Activated CD8-positive, alpha-beta T cell treated with anti-CD3 and anti-CD28 coated beads, Interleukin-2, amount 10 ng/mL, durations not matched to agents 7 days and 5 days (primary cell): ENCODE measurements around the gene ARNT2. TPM values are rescaled to one million over a fixed set of nuclear protein-coding genes. Genes with fewer than 3 reads are reported as not detected.

Experiments
- ATAC-seq: fragments of 150-1000 bp; cut with Tn5 transposase; one replicate; pipeline ENCODE4 v1.10.0; 2021; ENCODE audit warnings: moderate library complexity
- CTCF ChIA-PET: fragments of 350-600 bp; sonication (Branson Sonifier 250); formaldehyde crosslinking; loops from one replicate; lab custom pipeline; 2021; ENCODE audit warnings: antibody characterized with exemption; lab: Charles Lee
- POLR2A ChIA-PET: fragments of 350-600 bp; sonication (Branson Sonifier 250); formaldehyde crosslinking; loops from one replicate; lab custom pipeline; 2021; ENCODE audit warnings: antibody characterized with exemption; lab: Charles Lee
- DNase-seq: peaks from one replicate; pipeline ENCODE4 v3.0.0-alpha.2; 2020
- H3K27ac Mint-ChIP-seq: one replicate; pipeline ENCODE4 v1.8.0; 2021; ENCODE audit warnings: mild to moderate bottlenecking, mixed read lengths
- H3K27me3 Mint-ChIP-seq: one replicate; pipeline ENCODE4 v1.8.0; 2021; ENCODE audit warnings: low read depth, mixed read lengths
- H3K36me3 Mint-ChIP-seq: one replicate; pipeline ENCODE4 v1.8.0; 2021; ENCODE audit warnings: low read depth, mixed read lengths
- H3K4me1 Mint-ChIP-seq: one replicate; pipeline ENCODE4 v1.8.0; 2021; ENCODE audit warnings: low read depth, mixed read lengths
- H3K4me3 Mint-ChIP-seq: one replicate; pipeline ENCODE4 v1.8.0; 2021; ENCODE audit warnings: mild to moderate bottlenecking, mixed read lengths
- H3K9me3 Mint-ChIP-seq: one replicate; pipeline ENCODE4 v1.8.0; 2022; ENCODE audit warnings: mixed read lengths; ENCODE audit not compliant: insufficient read depth
- total RNA-seq, 2 experiments: library from RNA; stranded (reverse); gene quantifications; one replicate each; pipeline ENCODE4 v1.2.3, GENCODE V29; 2021

ARNT2 gene
- total RNA-seq, 2 experiments from 2014 or later: not detected

- no peak overlapping the region for H3K27ac Mint-ChIP-seq
- no peaks in the 10 kb centered on the region for H3K36me3 Mint-ChIP-seq
- ATAC-seq (no peak), DNase-seq (no peak)
- no peaks in the 10 kb centered on the region for H3K4me1 Mint-ChIP-seq
- ChIA-PET POLR2A (no interaction called here), CTCF (no interaction called here)
- H3K27me3 Mint-ChIP-seq: peaks cover 9% of the 10 kb centered on the region
- H3K4me3 Mint-ChIP-seq: no peak overlapping the region
- H3K9me3 Mint-ChIP-seq: no peaks in the 10 kb centered on the region
Observed at GRCh38 chr15:80613762-80614365, 209.7 kb downstream of the ARNT2 start.

- H3K9me3 Mint-ChIP-seq: no peaks in the 10 kb centered on the region
- H3K27me3 Mint-ChIP-seq: peaks cover 12% of the 10 kb centered on the region
- DNase-seq: no peak
- no peak overlapping the region for H3K4me3 Mint-ChIP-seq
- H3K36me3 Mint-ChIP-seq: no peaks in the 10 kb centered on the region
- H3K27ac Mint-ChIP-seq: no peak overlapping the region
- no peaks in the 10 kb centered on the region for H3K4me1 Mint-ChIP-seq
- CTCF ChIA-PET: no interaction called here
- no peak for ATAC-seq
- POLR2A ChIA-PET: no interaction called here
Observed at GRCh38 chr15:80614711-80615360, 210.7 kb downstream of the ARNT2 start.

GRCh38 chr15:80615361-80615736, 211.2 kb downstream of the ARNT2 start:
- ATAC-seq (no peak), DNase-seq (no peak)
- H3K27me3 Mint-ChIP-seq: peaks cover 12% of the 10 kb centered on the region
- POLR2A ChIA-PET: no interaction called here
- H3K27ac Mint-ChIP-seq: no peak overlapping the region
- no peaks in the 10 kb centered on the region for H3K36me3 Mint-ChIP-seq
- no peaks in the 10 kb centered on the region for H3K4me1 Mint-ChIP-seq
- CTCF ChIA-PET: no interaction called here
- no peak overlapping the region for H3K4me3 Mint-ChIP-seq
- no peaks in the 10 kb centered on the region for H3K9me3 Mint-ChIP-seq

- no peaks in the 10 kb centered on the region for H3K9me3 Mint-ChIP-seq
- CTCF ChIA-PET: no interaction called here
- POLR2A ChIA-PET: no interaction called here
- H3K4me3 Mint-ChIP-seq: no peak overlapping the region
- H3K36me3 Mint-ChIP-seq: no peaks in the 10 kb centered on the region
- H3K4me1 Mint-ChIP-seq: no peaks in the 10 kb centered on the region
- peaks cover 14% of the 10 kb centered on the region for H3K27me3 Mint-ChIP-seq
- DNase-seq: no peak
- no peak overlapping the region for H3K27ac Mint-ChIP-seq
- ATAC-seq: no peak
Observed at GRCh38 chr15:80615783-80616391, 211.7 kb downstream of the ARNT2 start.

GRCh38 chr15:80618685-80619400, 214.7 kb downstream of the ARNT2 start:
- Mint-ChIP-seq H3K27ac (no peak overlapping the region), H3K36me3 (no peaks in the 10 kb centered on the region), H3K4me1 (no peaks in the 10 kb centered on the region), H3K4me3 (no peak overlapping the region), H3K27me3 (peaks cover 18% of the 10 kb centered on the region), H3K9me3 (no peaks in the 10 kb centered on the region)
- DNase-seq (no peak), ATAC-seq (no peak)
- CTCF ChIA-PET: interaction anchor here (0.9 to 3.7 kb wide), 2 partner anchors 50 to 158 kb away, joined by 3 to 24 read pairs; no protein-coding TSS in a partner anchor
- POLR2A ChIA-PET: no interaction called here

GRCh38 chr15:80619680-80620079, 215.5 kb downstream of the ARNT2 start:
- ATAC-seq (no peak), DNase-seq (no peak)
- Mint-ChIP-seq H3K27me3 (peaks cover 18% of the 10 kb centered on the region), H3K36me3 (no peaks in the 10 kb centered on the region), H3K4me3 (no peak overlapping the region), H3K4me1 (no peaks in the 10 kb centered on the region), H3K27ac (no peak overlapping the region), H3K9me3 (no peaks in the 10 kb centered on the region)
- CTCF ChIA-PET: interaction anchor here (0.9 to 3.7 kb wide), 2 partner anchors 51 to 157 kb away, joined by 3 to 24 read pairs; no protein-coding TSS in a partner anchor
- POLR2A ChIA-PET: no interaction called here

- no peaks in the 10 kb centered on the region for H3K9me3 Mint-ChIP-seq
- no peak for DNase-seq
- no peak overlapping the region for H3K27ac Mint-ChIP-seq
- no peaks in the 10 kb centered on the region for H3K4me1 Mint-ChIP-seq
- POLR2A ChIA-PET: no interaction called here
- no peak for ATAC-seq
- H3K27me3 Mint-ChIP-seq: peaks cover 19% of the 10 kb centered on the region
- CTCF ChIA-PET: interaction anchor here (3.7 kb wide), 1 partner anchor 157 kb away, joined by 24 read pairs; no protein-coding TSS in a partner anchor
- H3K36me3 Mint-ChIP-seq: no peaks in the 10 kb centered on the region
- no peak overlapping the region for H3K4me3 Mint-ChIP-seq
Observed at GRCh38 chr15:80620141-80620540, 216.0 kb downstream of the ARNT2 start.

GRCh38 chr15:80620931-80621330, 216.7 kb downstream of the ARNT2 start:
- no peaks in the 10 kb centered on the region for H3K4me1 Mint-ChIP-seq
- ATAC-seq: no peak
- no peak for DNase-seq
- H3K36me3 Mint-ChIP-seq: no peaks in the 10 kb centered on the region
- no peak overlapping the region for H3K27ac Mint-ChIP-seq
- ChIA-PET POLR2A (interaction anchor here (0.6 kb wide), 1 partner anchor 9 kb away, joined by 3 read pairs; no protein-coding TSS in a partner anchor), CTCF (interaction anchor here (3.7 kb wide), 1 partner anchor 156 kb away, joined by 24 read pairs; no protein-coding TSS in a partner anchor)
- H3K4me3 Mint-ChIP-seq: no peak overlapping the region
- H3K27me3 Mint-ChIP-seq: peaks cover 18% of the 10 kb centered on the region
- H3K9me3 Mint-ChIP-seq: no peaks in the 10 kb centered on the region

GRCh38 chr15:80626643-80627120, 222.5 kb downstream of the ARNT2 start:
- Mint-ChIP-seq H3K4me3 (no peak overlapping the region), H3K9me3 (no peaks in the 10 kb centered on the region), H3K27ac (no peak overlapping the region), H3K27me3 (peaks cover 2% of the 10 kb centered on the region), H3K4me1 (no peaks in the 10 kb centered on the region), H3K36me3 (no peaks in the 10 kb centered on the region)
- CTCF ChIA-PET: no interaction called here
- DNase-seq (no peak), ATAC-seq (no peak)
- POLR2A ChIA-PET: no interaction called here

- POLR2A ChIA-PET: interaction anchor here (1.1 kb wide), 1 partner anchor 8 kb away, joined by 3 read pairs; no protein-coding TSS in a partner anchor
- H3K4me1 Mint-ChIP-seq: no peaks in the 10 kb centered on the region
- DNase-seq (no peak), ATAC-seq (no peak)
- no peaks in the 10 kb centered on the region for H3K9me3 Mint-ChIP-seq
- H3K4me3 Mint-ChIP-seq: no peak overlapping the region
- CTCF ChIA-PET: interaction anchor here (1.8 kb wide), 1 partner anchor 147 kb away, joined by 6 read pairs; no protein-coding TSS in a partner anchor
- H3K27ac Mint-ChIP-seq: no peak overlapping the region
- peaks cover 2% of the 10 kb centered on the region for H3K27me3 Mint-ChIP-seq
- no peaks in the 10 kb centered on the region for H3K36me3 Mint-ChIP-seq
Observed at GRCh38 chr15:80629355-80629754, 225.2 kb downstream of the ARNT2 start.

GRCh38 chr15:80630981-80631380, 226.8 kb downstream of the ARNT2 start:
- CTCF ChIA-PET: interaction anchor here (1.8 kb wide), 1 partner anchor 145 kb away, joined by 6 read pairs; no protein-coding TSS in a partner anchor
- Mint-ChIP-seq H3K36me3 (no peaks in the 10 kb centered on the region), H3K9me3 (no peaks in the 10 kb centered on the region), H3K4me1 (no peaks in the 10 kb centered on the region), H3K27ac (no peak overlapping the region), H3K27me3 (no peaks in the 10 kb centered on the region), H3K4me3 (no peak overlapping the region)
- ATAC-seq (no peak), DNase-seq (no peak)
- POLR2A ChIA-PET: no interaction called here
